Stomach (tissue), 9 donors: ENCODE measurements around the gene PPP4R3A. TPM values are rescaled to one million over a fixed set of nuclear protein-coding genes. Genes with fewer than 3 reads are reported as not detected.
A peak's percentile ranks its signal among the peaks of the same experiment; 100 is the strongest.

Experiments
- DNase-seq, 2 donors: peaks; one replicate each; pipeline versions ENCODE4 v3.0.0 to v3.0.0-alpha.2; 2013 to 2019
- H3K27ac ChIP-seq, 5 donors: fragments of 200-600 bp in 4 of 5; sonication (generic) in 4 of 5; one replicate each; pipeline ENCODE4 v1.5.1; 2013 to 2019; ENCODE audit warnings: mild to moderate bottlenecking in 1 of 5, moderate library complexity in 1 of 5
- H3K27me3 ChIP-seq, 3 donors: fragments of 200-600 bp; sonication (generic); one replicate each; pipeline ENCODE4 v1.5.1; 2017 to 2019; ENCODE audit warnings: mixed run types in 1 of 3
- H3K36me3 ChIP-seq, 4 donors: fragments of 200-600 bp; sonication (generic); 1 replicate in 3 of 4; 2 replicates in 1 of 4; pipeline ENCODE4 v1.5.1; 2016 to 2019
- H3K4me1 ChIP-seq, 4 donors: fragments of 200-600 bp; sonication (generic); one replicate each; pipeline ENCODE4 v1.5.1; 2016 to 2019
- H3K4me3 ChIP-seq, 4 donors: fragments of 200-600 bp; sonication (generic) in 3 of 4; one replicate each; pipeline ENCODE4 v1.5.1; 2016 to 2019; ENCODE audit warnings: mild to moderate bottlenecking in 1 of 4
- H3K9me3 ChIP-seq, 4 donors: fragments of 200-600 bp; sonication (generic); one replicate each; pipeline ENCODE4 v1.5.1; 2016 to 2019
- EP300 ChIP-seq: sonication (generic); formaldehyde crosslinking; IDR thresholded peaks from one replicate; pipeline ENCODE4 v1.6.1; 2017; ENCODE audit warnings: antibody characterized with exemption
- POLR2A ChIP-seq, 4 donors: fragments of 450-650 bp; IDR thresholded peaks; one replicate each; pipeline ENCODE4 v1.6.1; 2016; ENCODE audit warnings: antibody characterized with exemption in 4 of 4, control low read depth in 2 of 4, mild to moderate bottlenecking in 1 of 4, moderate library complexity in 1 of 4
- POLR2AphosphoS5 ChIP-seq, 3 donors: sonication (generic); formaldehyde crosslinking; IDR thresholded peaks; one replicate each; pipeline ENCODE4 v1.6.1; 2016; ENCODE audit warnings: antibody characterized with exemption in 3 of 3
- WGBS, 5 donors: extraction: QIAGEN DNeasy Blood & Tissue Kit in 3 of 5; methylation state at CpG; one replicate each; pipeline versions ENCODE4 v1.1.5 to v1.1.7; 2013 to 2018; 5-methylcytosine and 5-hydroxymethylcytosine counted together
- intact Hi-C: fragments of 100-400 bp; cut with DNase I; formaldehyde crosslinking; loops from one replicate; pipeline ENCODE4 v1.15.1; 2023; ENCODE audit warnings: low total_unique reads
- polyA plus RNA-seq, 3 donors: library from polyadenylated mRNA; stranded (reverse); fragments of 200-250 nt; gene quantifications; one replicate each; pipeline ENCODE4 v1.2.3, GENCODE V29; 2013
- total RNA-seq, 5 donors: library from RNA; depleted of rRNA; stranded (reverse); fragments of >200 nt; gene quantifications; one replicate each; pipeline versions ENCODE4 v1.1.0 to v1.2.3, GENCODE V29; 2014 to 2016
- TF ChIP-seq, protein P1 (sequence below), 7 experiments: fragments of 450-650 bp in 4 of 7; fragments of 200-600 bp in 3 of 7; sonication (generic) in 3 of 7; IDR thresholded peaks; one replicate each; pipeline ENCODE4 v1.5.1; 2016 to 2019; ENCODE audit warnings: antibody characterized with exemption in 7 of 7, control low read depth in 2 of 7, mild to moderate bottlenecking in 1 of 7
- donor health status: healthy with polysubstance abuse.
- donor health status: Bipolar disorder and iron deficiency.
- donor health status: healthy.

PPP4R3A gene
- total and polyA plus RNA-seq, 8 donors = 35.7 to 145 (median 68.2) TPM

DNA sequence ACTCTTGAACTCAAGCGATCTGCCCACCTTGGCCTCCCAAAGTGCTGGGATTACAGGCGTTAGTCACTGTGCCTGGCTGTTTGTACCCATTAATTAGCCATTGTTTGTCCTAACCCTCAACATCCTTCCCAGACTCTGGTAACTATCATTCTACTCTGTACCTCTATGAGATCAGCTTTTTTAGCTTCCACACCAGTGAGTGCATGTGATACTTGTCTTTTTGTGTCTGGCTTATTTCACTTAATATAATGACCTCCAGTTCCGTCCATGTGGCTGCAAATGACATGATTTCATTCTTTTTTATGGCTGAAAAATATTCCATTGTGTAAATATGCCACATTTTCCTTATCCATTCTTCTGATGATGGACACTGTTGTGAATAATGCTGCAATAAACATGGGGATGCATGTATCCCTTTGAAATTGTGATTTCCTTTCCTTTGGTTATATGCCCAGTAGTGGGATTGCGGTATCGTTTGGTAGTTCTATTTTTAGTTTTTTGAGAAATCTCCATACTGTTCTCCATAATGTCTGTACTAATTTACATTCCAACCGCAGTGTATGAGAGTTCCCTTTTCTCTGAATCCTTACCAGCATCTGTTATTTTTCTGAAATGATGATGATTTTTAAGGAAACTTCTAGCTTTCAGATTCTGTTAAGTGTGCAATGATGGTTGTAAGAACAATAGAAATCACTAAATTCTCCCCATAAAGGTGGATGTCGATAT lies 6.7 kb upstream of the PPP4R3A start:
- intact Hi-C loops = no loop called here
- 59 to 85% (median 81%) methylated on average over 7 of the region's 7 CpGs for WGBS, 5 donors
- TF ChIP-seq EP300 = no peak
- peak in 1 of 3 donors; percentile 24 for TF ChIP-seq POLR2AphosphoS5 (IDR thresholded peaks at IDR 0.05)
- H3K4me1 ChIP-seq = no peaks in the 10 kb centered on the region
- H3K27me3 ChIP-seq = no peaks in the 10 kb centered on the region
- no peak overlapping the region for H3K4me3 ChIP-seq
- DNase-seq = no peak
- H3K27ac ChIP-seq = no peak overlapping the region
- H3K36me3 ChIP-seq = no peaks in the 10 kb centered on the region
- H3K9me3 ChIP-seq = peaks cover 0 to 10% (median 5%) of the 10 kb centered on the region in 4 donors

DNA sequence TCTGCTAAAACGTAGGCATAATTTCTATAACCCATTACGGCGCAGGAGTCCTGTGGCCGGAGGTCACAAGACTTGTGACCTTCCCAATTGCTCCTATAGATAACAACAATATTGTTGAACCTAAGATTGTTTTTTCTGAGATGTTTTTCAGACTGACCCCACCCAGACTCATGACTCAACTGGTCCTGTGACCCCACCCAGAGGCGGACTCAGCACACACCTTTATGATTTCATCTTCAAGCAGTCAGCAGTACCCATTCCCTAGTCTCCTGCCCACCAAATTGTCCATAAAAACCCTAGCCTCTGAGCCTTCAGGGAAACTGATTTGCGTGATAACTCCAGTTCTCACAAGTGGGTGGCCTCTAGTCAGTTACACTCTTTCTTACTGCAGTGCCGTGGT lies 5.9 kb upstream of the PPP4R3A start:
- DNase-seq = no peak
- WGBS, 5 donors = 70 to 83% (median 78%) methylated on average over 7 of the region's 7 CpGs
- H3K27me3 ChIP-seq = no peaks in the 10 kb centered on the region
- TF ChIP-seq POLR2A (IDR thresholded peaks at IDR 0.05) (no peak), EP300 (no peak), POLR2AphosphoS5 (IDR thresholded peaks at IDR 0.05) (no peak)
- TF ChIP-seq, protein P1, sequence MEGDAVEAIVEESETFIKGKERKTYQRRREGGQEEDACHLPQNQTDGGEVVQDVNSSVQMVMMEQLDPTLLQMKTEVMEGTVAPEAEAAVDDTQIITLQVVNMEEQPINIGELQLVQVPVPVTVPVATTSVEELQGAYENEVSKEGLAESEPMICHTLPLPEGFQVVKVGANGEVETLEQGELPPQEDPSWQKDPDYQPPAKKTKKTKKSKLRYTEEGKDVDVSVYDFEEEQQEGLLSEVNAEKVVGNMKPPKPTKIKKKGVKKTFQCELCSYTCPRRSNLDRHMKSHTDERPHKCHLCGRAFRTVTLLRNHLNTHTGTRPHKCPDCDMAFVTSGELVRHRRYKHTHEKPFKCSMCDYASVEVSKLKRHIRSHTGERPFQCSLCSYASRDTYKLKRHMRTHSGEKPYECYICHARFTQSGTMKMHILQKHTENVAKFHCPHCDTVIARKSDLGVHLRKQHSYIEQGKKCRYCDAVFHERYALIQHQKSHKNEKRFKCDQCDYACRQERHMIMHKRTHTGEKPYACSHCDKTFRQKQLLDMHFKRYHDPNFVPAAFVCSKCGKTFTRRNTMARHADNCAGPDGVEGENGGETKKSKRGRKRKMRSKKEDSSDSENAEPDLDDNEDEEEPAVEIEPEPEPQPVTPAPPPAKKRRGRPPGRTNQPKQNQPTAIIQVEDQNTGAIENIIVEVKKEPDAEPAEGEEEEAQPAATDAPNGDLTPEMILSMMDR (IDR thresholded peaks at IDR 0.05) = no peak
- H3K36me3 ChIP-seq = no peaks in the 10 kb centered on the region
- peaks cover 0 to 2% (median under 1%) of the 10 kb centered on the region in 4 donors for H3K9me3 ChIP-seq
- intact Hi-C loops = no loop called here
- H3K4me3 ChIP-seq = no peak overlapping the region
- peaks cover 0 to 5% (median 2%) of the 10 kb centered on the region in 4 donors for H3K4me1 ChIP-seq
- H3K27ac ChIP-seq = no peak overlapping the region

DNA sequence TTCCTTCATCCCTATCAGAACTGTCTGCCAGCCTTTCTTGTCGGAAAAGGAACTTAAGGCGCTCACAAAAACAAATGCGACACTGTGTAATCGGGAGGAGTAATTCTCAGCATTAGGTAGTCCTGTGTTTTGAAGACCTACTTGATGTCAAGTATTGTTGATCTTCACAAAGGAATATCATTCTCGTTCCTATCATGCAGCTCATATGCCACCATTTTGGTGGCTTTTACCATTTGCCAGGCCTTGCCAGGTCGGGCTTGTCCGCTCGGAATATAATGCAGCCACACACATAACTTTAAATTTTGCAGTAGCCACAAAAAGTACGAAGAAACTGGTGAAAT lies 903 bp upstream of the PPP4R3A start:
- intact Hi-C loops = no loop called here
- H3K27ac ChIP-seq = peak overlapping the region; percentile 91 to 100 (median 99)
- no peak for TF ChIP-seq POLR2AphosphoS5 (IDR thresholded peaks at IDR 0.05)
- no peak for TF ChIP-seq POLR2A (IDR thresholded peaks at IDR 0.05)
- TF ChIP-seq EP300 = no peak
- TF ChIP-seq, protein P1 (IDR thresholded peaks at IDR 0.05) = no peak
- no peaks in the 10 kb centered on the region for H3K9me3 ChIP-seq
- no peak for DNase-seq
- H3K4me1 ChIP-seq = peaks cover 15 to 31% (median 25%) of the 10 kb centered on the region in 4 donors
- H3K36me3 ChIP-seq = peaks cover 0 to 8% (median 2%) of the 10 kb centered on the region in 4 donors
- peak overlapping the region; percentile 82 to 100 (median 92) for H3K4me3 ChIP-seq
- WGBS, 5 donors = 31 to 34% (median 32%) methylated on average over 9 of the region's 9 CpGs
- no peaks in the 10 kb centered on the region for H3K27me3 ChIP-seq

DNA sequence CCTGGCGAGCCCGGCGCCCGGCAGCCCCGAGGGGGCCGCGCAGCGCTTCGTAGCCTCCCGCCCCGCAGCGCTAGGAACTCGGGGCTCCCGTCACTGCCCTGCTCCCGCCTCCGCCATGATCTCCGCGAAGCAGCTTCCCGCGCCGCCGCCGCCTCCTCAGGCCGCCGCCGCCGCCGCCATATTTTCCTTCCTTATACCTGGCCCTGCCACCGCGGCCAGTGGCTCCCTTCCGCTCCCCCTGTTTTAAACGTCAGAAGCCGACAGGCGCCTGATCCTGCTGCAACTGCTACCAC lies 286 bp downstream of the PPP4R3A start:
- Histone ChIP-seq H3K9me3 (no peaks in the 10 kb centered on the region), H3K4me1 (peaks cover 25 to 42% (median 35%) of the 10 kb centered on the region in 4 donors), H3K27me3 (no peaks in the 10 kb centered on the region), H3K27ac (peak overlapping the region; percentile 91 to 100 (median 99)), H3K4me3 (peak overlapping the region; percentile 82 to 100 (median 92)), H3K36me3 (peaks cover 0 to 15% (median 6%) of the 10 kb centered on the region in 4 donors)
- intact Hi-C loops = no loop called here
- DNase-seq = no peak
- TF ChIP-seq EP300 (no peak), POLR2A (IDR thresholded peaks at IDR 0.05) (no peak), POLR2AphosphoS5 (IDR thresholded peaks at IDR 0.05) (no peak)
- TF ChIP-seq, protein P1 (IDR thresholded peaks at IDR 0.05) = no peak
- 0% methylated on average over 3 to 34 of the region's 34 CpGs for WGBS, 5 donors
